OCI-LY7 (cell line): ENCODE measurements around the gene HSPB9. TPM values are rescaled to one million over a fixed set of nuclear protein-coding genes. Genes with fewer than 3 reads are reported as not detected.

Experiments used
- BruUV-seq: library from RNA; stranded (reverse); fragments of 400-500 nt; replicated peaks from 2 replicates; lab custom pipeline; 2021; lab: Mats Ljungman, UMichigan
- CTCF ChIA-PET: fragments of 300-600 bp; sonication (Branson Sonifier 250); formaldehyde crosslinking; loops from one replicate; lab custom pipeline; 2022; ENCODE audit warnings: antibody characterized with exemption; ENCODE audit not compliant: unreplicated experiment; lab: Charles Lee
- POLR2A ChIA-PET: fragments of 300-600 bp; sonication (Branson Sonifier 250); formaldehyde crosslinking; loops from one replicate; lab custom pipeline; 2022; ENCODE audit warnings: antibody characterized with exemption; lab: Charles Lee
- DNase-seq: peaks from one replicate; pipeline ENCODE4 v3.0.0-alpha.2; 2015; ENCODE audit warnings: low spot score
- H2AFZ ChIP-seq: fragments of 200-600 bp; sonication (generic), shearing (Covaris generic); 2 replicates; pipeline ENCODE4 v1.6.1; 2014; ENCODE audit warnings: mild to moderate bottlenecking, antibody characterized with exemption, low read length, moderate library complexity
- H3K27ac ChIP-seq: fragments of 200-600 bp; sonication (generic); 2 replicates; pipeline ENCODE4 v1.5.1; 2014; ENCODE audit warnings: mixed run types, low read depth, mild to moderate bottlenecking, moderate library complexity, low read length, inconsistent platforms; ENCODE audit not compliant: poor library complexity, severe bottlenecking
- H3K36me3 ChIP-seq: fragments of 200-600 bp; sonication (generic); 2 replicates; pipeline ENCODE4 v1.6.1; 2014; ENCODE audit warnings: mild to moderate bottlenecking, antibody characterized with exemption, low read length, moderate library complexity, mixed read lengths; ENCODE audit not compliant: insufficient read depth
- H3K4me1 ChIP-seq: fragments of 200-600 bp; sonication (generic); 2 replicates; pipeline ENCODE4 v1.5.1; 2014; ENCODE audit warnings: mild to moderate bottlenecking, low read length; ENCODE audit not compliant: insufficient read depth, poor library complexity, severe bottlenecking
- H3K4me2 ChIP-seq: fragments of 200-600 bp; sonication (generic); 2 replicates; pipeline ENCODE4 v1.6.1; 2014; ENCODE audit warnings: mild to moderate bottlenecking, low read length
- H3K4me3 ChIP-seq: fragments of 200-600 bp; sonication (generic); 2 replicates; pipeline ENCODE4 v1.5.1; 2014; ENCODE audit warnings: mild to moderate bottlenecking, low read depth, low read length; ENCODE audit not compliant: poor library complexity, severe bottlenecking
- H3K79me2 ChIP-seq: fragments of 200-600 bp; sonication (generic); 2 replicates; pipeline ENCODE4 v1.6.1; 2016; ENCODE audit warnings: low read depth, mild to moderate bottlenecking, low read length, moderate library complexity, mixed read lengths; ENCODE audit not compliant: insufficient read depth
- H3K9me2 ChIP-seq: fragments of 200-600 bp; sonication (generic); 2 replicates; pipeline ENCODE4 v1.6.1; 2016; ENCODE audit warnings: mild to moderate bottlenecking, low read length, mixed read lengths; ENCODE audit not compliant: insufficient read depth
- H3K9me3 ChIP-seq: fragments of 200-600 bp; sonication (generic); 2 replicates; pipeline ENCODE4 v1.6.1; 2014; ENCODE audit warnings: mild to moderate bottlenecking, mixed run types, low read length, mixed read lengths
- H4K20me1 ChIP-seq: fragments of 200-600 bp; sonication (generic); 2 replicates; pipeline ENCODE4 v1.6.1; 2014; ENCODE audit warnings: mild to moderate bottlenecking, antibody characterized with exemption, low read length, moderate library complexity, mixed read lengths; ENCODE audit not compliant: insufficient read depth
- CTCF ChIP-seq: fragments of 200-600 bp; sonication (generic); conservative IDR thresholded peaks from 2 replicates; pipeline ENCODE4 v1.5.1; 2014; ENCODE audit warnings: mild to moderate bottlenecking, antibody characterized with exemption, low read length, moderate library complexity, mixed read lengths
- EZH2phosphoT487 ChIP-seq: fragments of 200-600 bp; sonication (generic); IDR thresholded peaks from 2 replicates; pipeline ENCODE4 v1.6.1; 2018; ENCODE audit warnings: low read depth, borderline replicate concordance, mild to moderate bottlenecking, mixed run types, antibody characterized with exemption, low read length, moderate library complexity, mixed read lengths
- intact Hi-C: fragments of 100-400 bp; cut with micrococcal nuclease; formaldehyde crosslinking; loops from one replicate; pipeline ENCODE4 v1.10.0; 2022; ENCODE audit not compliant: unreplicated experiment
- total RNA-seq, 2 experiments: library from RNA; depleted of rRNA in 1 of 2; stranded (reverse); fragments of >200 nt in 1 of 2; shearing (Covaris generic) in 1 of 2; gene quantifications; 2 replicates each; pipeline ENCODE4 v1.2.3, GENCODE V29; 2014 to 2022

HSPB9 gene
- total RNA-seq, 2 experiments from 2014 or later, result 0.16 TPM; not detected in 1

GRCh38 chr17:42090964-42091790 lies 31.4 kb upstream of the HSPB9 start:
- Histone ChIP-seq H3K9me2 (no peaks in the 10 kb centered on the region), H3K4me1 (no peaks in the 10 kb centered on the region), H2AFZ (no peak overlapping the region), H3K36me3 (no peaks in the 10 kb centered on the region), H4K20me1 (no peaks in the 10 kb centered on the region), H3K4me2 (no peak overlapping the region), H3K79me2 (no peaks in the 10 kb centered on the region), H3K27ac (no peak overlapping the region), H3K9me3 (no peaks in the 10 kb centered on the region), H3K4me3 (no peak overlapping the region)
- TF ChIP-seq EZH2phosphoT487 (no peak), CTCF (no peak)
- ChIA-PET POLR2A (interaction anchor here (0.9 kb wide), 1 partner anchor 327 kb away, joined by 4 read pairs; no protein-coding TSS in a partner anchor), CTCF (no interaction called here)
- intact Hi-C loops, result no loop called here
- no peak for DNase-seq
- BruUV-seq, result no TSS peak

- no peaks in the 10 kb centered on the region for H3K79me2 ChIP-seq
- ChIA-PET CTCF (no interaction called here), POLR2A (interaction anchor here (0.5 to 1.0 kb wide), 4 partner anchors 23 to 264 kb away, joined by 3 to 5 read pairs (median 3); no protein-coding TSS in a partner anchor)
- no TSS peak for BruUV-seq
- H3K36me3 ChIP-seq, result no peaks in the 10 kb centered on the region
- no peak overlapping the region for H3K27ac ChIP-seq
- H4K20me1 ChIP-seq, result no peaks in the 10 kb centered on the region
- no peak overlapping the region for H2AFZ ChIP-seq
- peaks cover 6% of the 10 kb centered on the region for H3K4me1 ChIP-seq
- no peak for DNase-seq
- no peaks in the 10 kb centered on the region for H3K9me3 ChIP-seq
- H3K9me2 ChIP-seq, result no peaks in the 10 kb centered on the region
- no peak overlapping the region for H3K4me2 ChIP-seq
- intact Hi-C loops, result no loop called here
- TF ChIP-seq EZH2phosphoT487 (no peak), CTCF (no peak)
- H3K4me3 ChIP-seq, result no peak overlapping the region
These were observed 29.7 kb upstream of the HSPB9 start for GRCh38 chr17:42092939-42093338.
